Measurements from ENCODE around the gene RAB11FIP3.
"Not testable (repeated sequence)": the region's sequence is repeated elsewhere in the genome, so short reads cannot be mapped to it uniquely, and the experiment has no call there.

The RAB11FIP3 gene

DNA sequence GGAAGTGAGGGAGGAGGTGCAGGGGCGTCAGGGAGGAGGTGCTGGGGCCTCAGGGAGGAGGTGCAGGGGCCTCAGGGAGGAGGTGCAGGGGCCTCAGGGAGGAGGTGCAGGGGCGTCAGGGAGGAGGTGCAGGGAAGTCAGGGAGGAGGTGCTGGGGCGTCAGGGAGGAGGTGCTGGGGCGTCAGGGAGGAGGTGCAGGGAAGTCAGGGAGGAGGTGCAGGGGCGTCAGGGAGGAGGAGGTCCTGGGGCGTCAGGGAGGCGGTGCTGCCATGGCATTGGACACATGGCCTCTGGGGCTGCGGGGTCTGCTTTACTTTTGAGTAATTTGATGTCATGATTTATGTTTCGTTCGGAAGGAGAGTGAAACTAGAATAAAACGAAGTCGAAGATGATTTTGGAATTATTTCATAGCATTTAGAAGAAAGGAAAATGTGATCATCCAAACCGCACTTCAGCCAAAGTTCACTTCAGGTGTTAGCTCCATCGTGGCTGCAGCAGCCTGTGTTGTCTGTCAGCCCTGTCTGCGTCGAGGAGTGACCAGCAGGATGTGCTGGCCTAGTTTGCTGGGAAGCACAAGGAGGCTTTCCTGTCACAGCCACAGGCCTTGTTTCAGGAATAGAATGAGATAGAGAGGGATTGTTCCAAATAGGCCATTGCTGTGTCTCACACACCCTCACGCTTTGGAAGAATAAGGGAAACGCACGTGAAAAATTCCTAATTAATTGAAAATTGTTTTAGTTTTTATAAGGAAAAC lies 42.8 kb downstream of the RAB11FIP3 start:
- no peak for DNase-seq

GRCh38 chr16:469459-469858 lies 44.0 kb downstream of the RAB11FIP3 start:
- DNase-seq = not testable (repeated sequence)

GRCh38 chr16:470418-470817 lies 45.0 kb downstream of the RAB11FIP3 start:
- no peak for DNase-seq

DNA sequence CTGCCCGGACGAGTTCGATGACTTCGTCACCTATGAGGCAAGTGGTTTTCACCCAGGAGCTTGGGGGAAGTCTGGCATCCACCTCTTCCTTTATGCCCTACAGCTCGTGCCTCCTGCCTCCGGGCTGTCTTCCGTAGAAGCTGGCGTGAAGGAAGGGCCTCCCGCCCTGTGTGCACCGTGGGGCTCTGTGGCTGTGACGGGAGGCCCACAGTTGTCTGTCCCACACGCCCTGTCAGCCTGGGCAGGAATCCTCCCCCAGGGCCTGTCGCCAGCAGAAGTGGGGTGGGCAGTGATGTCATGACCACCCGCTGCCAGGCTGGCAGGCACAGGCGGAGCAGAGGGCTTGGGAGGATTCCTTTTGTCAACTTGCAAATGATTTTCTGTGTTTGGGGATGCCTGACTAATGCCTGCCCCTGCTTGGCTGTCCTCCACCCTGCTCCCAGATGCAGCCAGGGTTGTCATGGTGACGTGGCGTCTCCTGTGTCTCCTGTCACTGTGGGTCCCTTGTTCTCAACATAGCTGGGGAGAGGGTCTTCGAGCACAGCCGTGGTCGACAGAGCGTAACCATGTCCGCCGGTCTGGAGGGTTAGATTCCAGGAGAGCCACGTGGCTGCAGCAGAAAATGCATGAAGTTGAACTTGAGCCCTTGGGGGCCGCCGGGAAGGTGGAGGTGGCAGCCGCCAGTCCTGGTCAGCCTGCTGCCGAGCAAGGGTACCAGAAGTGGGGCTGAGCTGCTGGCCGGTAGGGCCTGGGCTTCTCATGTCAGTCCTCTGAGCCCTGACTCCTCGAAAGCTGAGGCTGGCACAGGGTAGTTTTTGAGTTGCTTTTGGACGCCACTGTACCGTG lies 46.1 kb downstream of the RAB11FIP3 start:
- peak; percentile 49 for DNase-seq

GRCh38 chr16:472199-472504 lies 46.7 kb downstream of the RAB11FIP3 start:
- no peak for DNase-seq

GRCh38 chr16:473046-474043 lies 47.9 kb downstream of the RAB11FIP3 start:
- no peak for DNase-seq

DNA sequence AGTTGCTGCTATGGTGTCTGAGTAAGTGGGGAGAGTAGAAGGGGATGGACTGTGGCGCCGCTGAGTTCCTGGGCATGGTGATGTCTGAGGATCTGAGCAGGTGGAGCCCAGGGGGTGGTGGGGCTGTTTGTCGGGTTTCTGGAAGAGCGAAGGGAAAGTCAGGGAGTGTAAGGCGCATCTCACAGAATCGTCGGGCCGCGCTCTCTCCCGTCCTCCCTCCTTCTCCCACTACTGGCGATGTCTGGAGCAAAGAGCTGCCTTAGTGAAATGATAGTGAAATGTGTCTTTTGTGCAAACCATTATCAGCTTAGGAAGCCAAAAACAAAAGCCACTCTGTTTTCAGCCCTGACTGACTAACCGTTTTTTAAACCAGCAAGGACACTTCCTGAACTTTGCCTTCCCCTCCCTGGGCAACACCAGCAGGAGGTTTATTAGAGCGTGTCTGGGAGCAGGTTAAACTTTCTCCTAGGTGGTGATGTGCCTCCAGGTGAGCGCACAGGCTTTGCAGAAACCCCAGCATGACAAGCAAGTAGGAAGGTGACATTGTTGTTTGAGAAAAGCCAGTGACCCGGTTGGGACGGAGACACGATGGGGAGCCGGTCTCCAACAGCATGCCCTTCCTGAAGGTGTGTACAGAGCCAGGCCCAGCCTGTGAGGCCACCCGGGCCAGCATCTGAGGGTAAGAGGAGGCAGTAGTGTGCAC lies 49.1 kb downstream of the RAB11FIP3 start:
- no peak for DNase-seq

GRCh38 chr16:476039-476438 lies 50.6 kb downstream of the RAB11FIP3 start:
- no peak for DNase-seq

DNA sequence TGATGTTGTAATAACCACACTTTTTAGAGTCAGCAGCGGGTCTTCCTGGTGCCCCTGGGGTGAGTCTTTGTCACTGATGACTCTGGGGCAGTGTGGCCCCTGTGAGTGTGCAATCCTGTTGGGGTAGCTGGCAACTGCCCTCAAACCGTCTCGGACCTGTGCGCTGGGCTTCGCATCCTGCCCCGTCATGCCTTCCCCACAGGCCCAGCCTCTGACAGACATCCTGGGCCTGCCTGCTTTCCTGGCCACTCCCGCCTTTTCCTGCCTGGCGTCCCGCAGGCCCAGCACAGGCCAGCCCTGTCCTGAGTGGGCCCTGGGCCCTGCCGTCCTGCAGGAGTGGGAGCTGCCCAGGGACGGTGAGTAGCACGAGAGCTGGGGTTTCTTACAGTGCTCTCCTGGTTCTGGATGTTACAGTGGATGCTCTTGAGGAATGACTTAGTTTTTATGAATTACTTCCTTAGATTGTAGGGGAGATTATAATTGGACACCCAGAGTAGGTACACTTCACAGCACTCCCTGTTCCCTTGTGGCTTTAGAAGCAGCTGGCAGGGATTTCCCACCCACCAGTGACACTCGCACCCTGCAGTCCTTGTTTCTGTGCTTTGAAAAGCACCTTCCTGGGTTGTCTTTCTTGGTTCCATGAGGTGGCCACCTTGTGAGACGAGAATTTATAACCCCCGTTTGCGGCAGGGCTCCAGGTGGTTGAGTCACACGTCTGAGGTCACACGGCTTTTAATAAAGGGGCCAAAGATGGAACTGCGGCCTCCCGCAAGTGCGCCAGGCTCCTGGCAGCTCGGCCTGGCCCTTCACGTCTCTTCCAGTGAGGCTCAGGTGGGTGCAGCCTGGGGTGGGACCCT lies 52.1 kb downstream of the RAB11FIP3 start:
- DNase-seq = no peak

DNA sequence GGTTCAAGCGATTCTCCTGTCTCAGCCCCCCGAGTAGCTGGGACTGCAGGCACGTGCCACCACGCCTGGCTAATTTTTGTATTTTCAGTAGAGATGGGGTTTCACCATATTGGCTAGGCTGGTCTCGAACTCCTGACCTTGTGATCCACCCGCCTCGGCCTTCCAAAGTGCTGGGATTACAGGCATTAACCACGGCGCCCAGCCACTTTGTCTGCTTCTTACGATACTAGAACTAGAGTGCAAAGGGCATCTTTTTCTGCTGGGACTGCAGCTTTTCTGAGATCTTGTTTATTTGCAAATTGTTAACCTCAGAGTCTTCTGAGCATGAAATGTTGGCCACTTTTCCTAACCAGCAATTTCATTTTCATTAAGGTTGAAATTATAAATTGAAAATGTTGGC lies 52.8 kb downstream of the RAB11FIP3 start:
- not testable (repeated sequence) for DNase-seq

GRCh38 chr16:482468-483185 lies 57.2 kb downstream of the RAB11FIP3 start:
- no peak for DNase-seq

DNA sequence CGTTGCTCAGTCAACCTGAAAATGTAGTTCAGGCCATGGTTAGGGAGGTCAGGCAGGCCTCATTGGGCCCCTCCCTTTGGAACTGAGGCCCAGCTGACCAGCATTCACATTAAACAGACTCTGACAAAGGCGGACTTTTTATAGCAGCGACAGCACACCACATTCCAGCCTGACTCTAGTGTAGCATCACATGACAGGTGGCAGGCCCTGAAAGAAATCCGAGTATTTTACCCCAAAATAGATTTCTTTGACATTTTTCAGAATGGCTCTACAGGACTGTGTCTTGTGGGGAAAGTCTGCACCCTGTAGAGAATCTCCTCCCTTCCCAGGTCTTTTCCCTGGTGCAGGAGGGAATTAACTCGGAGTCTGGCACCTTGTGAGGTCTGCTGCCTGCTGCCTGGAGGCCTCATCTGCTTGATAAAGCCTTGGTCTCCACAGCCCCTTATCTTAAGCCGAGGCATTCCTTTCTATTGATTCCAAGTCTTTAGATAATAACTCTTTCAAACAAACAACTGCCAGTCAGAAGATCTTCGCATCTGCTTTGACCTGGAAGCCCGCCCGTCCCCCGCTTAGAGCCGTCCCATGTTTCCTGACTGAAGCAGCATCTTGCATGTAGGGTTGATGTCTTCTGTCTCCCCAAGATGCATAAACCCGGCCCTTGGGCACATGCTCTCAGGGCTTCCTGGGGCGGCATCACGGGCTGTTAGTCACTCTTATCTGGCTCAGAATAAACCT lies 58.1 kb downstream of the RAB11FIP3 start:
- no peak for DNase-seq

- DNase-seq = no peak
Observed at GRCh38 chr16:489606-490005, 64.2 kb downstream of the RAB11FIP3 start.

DNA sequence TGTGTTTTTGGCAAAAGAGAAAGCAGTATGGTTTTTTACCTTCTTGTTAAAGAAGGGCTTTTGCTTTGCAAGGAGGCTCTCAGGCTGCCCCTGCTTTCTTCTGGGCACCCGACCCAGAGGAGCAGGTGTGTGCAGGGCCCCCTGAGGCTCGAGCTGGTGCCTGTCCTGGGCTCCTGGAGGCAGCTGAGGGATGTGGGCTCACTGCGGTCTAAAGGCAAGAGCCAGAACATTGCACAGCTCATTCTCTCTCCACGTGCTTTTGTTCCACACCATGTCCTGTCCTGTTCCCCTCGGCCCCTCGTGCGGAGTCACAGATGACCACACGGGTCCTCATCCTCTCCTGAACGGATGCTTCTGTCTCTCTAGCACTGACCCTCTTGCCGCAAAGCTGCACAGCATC lies 65.3 kb downstream of the RAB11FIP3 start:
- no peak for DNase-seq

- DNase-seq = no peak
Observed at GRCh38 chr16:491220-491919, 65.9 kb downstream of the RAB11FIP3 start.

DNA sequence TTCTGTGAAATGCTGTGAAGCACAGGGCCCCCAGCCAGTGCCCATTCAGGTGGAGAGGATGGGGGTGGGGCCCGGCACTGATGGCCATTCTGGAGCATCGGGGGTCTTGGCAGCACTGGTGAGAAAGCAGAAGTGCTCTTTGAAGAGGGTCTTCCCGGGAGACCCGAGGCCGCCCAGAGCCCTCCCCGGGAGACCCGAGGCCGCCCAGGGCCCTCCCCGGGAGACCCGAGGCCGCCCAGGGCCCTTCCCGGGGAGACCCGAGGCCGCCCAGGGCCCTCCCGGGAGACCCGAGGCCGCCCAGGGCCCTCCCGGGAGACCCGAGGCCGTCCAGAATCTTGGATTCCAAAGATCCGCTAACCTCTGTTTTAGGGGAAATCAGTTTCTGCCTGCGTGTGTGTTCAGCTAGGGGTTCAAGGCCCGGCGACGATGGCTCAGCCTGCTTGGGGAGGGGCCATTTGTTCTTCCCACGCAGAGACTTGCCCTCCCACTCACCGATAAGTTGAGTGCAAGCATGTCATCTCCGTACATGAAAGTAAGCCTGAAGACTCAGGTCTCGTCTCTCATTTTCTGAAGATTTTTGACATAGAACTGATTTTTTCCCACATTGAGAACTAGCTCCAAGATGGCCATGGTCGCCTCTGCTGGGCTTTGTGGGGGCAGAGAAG lies 66.9 kb downstream of the RAB11FIP3 start:
- DNase-seq = no peak

DNA sequence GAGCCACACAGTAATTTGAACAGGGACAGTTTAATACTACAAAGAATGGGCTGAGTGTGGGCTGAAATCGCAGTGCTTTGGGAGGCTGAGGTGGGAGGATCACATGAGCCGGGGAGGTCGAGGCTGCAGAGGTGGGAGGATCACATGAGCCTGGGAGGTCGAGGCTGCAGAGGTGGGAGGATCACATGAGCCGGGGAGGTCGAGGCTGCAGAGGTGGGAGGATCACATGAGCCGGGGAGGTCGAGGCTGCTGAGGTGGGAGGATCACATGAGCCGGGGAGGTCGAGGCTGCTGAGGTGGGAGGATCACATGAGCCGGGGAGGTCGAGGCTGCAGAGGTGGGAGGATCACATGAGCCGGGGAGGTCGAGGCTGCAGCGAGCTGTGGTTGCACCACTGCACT lies 69.2 kb downstream of the RAB11FIP3 start:
- not testable (repeated sequence) for DNase-seq

GRCh38 chr16:495127-495748 lies 69.8 kb downstream of the RAB11FIP3 start:
- no peak for DNase-seq

All from T1000 (cell line).